ENCODE measurements around the gene ACTR3C. TPM values are rescaled to one million over a fixed set of nuclear protein-coding genes. Genes with fewer than 3 reads are reported as not detected.

Gene ACTR3C
- total RNA-seq, 1 experiment from 2014 or later, result 2.2 TPM

DNA sequence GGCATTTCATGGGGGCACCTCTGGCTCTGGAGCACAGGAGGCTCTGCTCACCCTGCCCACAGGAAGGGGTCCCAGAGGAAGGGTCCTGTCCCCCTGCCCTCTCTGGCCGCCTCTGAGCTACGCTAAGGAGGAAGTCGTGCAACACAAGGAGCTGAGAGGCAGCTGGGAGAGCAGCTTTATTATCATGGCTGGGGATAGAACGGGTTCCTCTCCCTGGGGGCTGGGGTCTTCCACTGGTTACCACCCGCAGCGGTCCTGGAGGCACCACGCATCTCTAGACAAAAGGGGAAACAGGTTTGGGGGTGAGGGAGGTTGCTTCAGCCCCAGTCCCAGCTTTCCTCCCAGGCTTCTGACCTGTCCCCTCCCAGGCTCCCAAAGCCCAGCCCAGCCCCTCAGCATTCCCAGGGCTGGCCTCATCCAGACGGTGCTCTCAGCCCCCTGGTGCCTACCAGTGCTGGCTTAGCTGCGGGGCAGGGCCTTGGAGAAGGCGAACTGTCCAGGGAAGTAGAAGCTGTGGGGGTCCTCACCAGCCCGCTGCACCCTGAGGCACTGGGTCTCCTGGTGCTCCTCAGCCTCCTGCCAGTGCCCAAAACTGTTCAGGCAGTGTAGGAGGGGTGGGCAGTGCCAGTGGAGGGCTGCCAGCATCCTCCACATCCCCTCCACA, 15.0 kb upstream of the ACTR3C start:
- Histone ChIP-seq H2BK20ac (ENCODE audit: low read depth, low read length, poor library complexity, severe bottlenecking) (no peak overlapping the region), H2AFZ (ENCODE audit: low read length) (no peak overlapping the region), H3K4ac (ENCODE audit: low read depth, low read length) (no peak overlapping the region), H4K8ac (replicated peaks; ENCODE audit: insufficient read length, low read depth, low read length) (no peak overlapping the region), H3K14ac (ENCODE audit: insufficient read depth, low read length) (no peak overlapping the region; the same call in 1 of the 2 replicates), H3K79me1 (ENCODE audit: insufficient read depth, low read depth, low read length, poor library complexity, severe bottlenecking) (no peaks in the 10 kb centered on the region), H3K4me1 (ENCODE audit: insufficient read depth, low read length) (no peaks in the 10 kb centered on the region; the same call in 1 of the 2 replicates), H2BK12ac (ENCODE audit: insufficient read length, low read depth, low read length) (no peak overlapping the region), H3K23ac (ENCODE audit: insufficient read length, low read depth, low read length) (no peak overlapping the region), H3K9ac (ENCODE audit: extremely low read depth, insufficient read length, low read length) (no peak overlapping the region), H4K5ac (ENCODE audit: insufficient read length, low read depth, low read length) (no peak overlapping the region), H3K18ac (ENCODE audit: insufficient read length, low read depth, low read length) (no peak overlapping the region), H3K9me3 (ENCODE audit: control insufficient read depth, low read depth, low read length) (no peaks in the 10 kb centered on the region), H2AK5ac (ENCODE audit: insufficient read length, low read length) (no peak overlapping the region), H3K4me2 (ENCODE audit: insufficient read depth, insufficient read length, low read length) (no peak overlapping the region), H4K91ac (ENCODE audit: insufficient read length, low read depth, low read length) (no peak overlapping the region), H3K56ac (ENCODE audit: insufficient read length, low read depth, low read length) (no peak overlapping the region), H2BK15ac (ENCODE audit: low read depth, low read length) (no peak overlapping the region), H4K20me1 (ENCODE audit: control insufficient read depth, insufficient read depth, insufficient read length) (no peaks in the 10 kb centered on the region), H3K27ac (ENCODE audit: insufficient read length, low read depth, low read length) (no peak overlapping the region), H3K23me2 (ENCODE audit: insufficient read length, low read depth, low read length, poor library complexity, severe bottlenecking) (peaks cover 16% of the 10 kb centered on the region), H3T11ph (ENCODE audit: low read length) (no peak overlapping the region), H3K79me2 (ENCODE audit: insufficient read depth, low read length) (no peaks in the 10 kb centered on the region), H3K27me3 (ENCODE audit: insufficient read depth, low read length) (peaks cover 10% of the 10 kb centered on the region), H2BK120ac (ENCODE audit: low read depth, low read length, poor library complexity, severe bottlenecking) (no peak overlapping the region), H2BK5ac (ENCODE audit: insufficient read length, low read length) (no peak overlapping the region)
- Mint-ChIP-seq H3K36me3 (ENCODE audit: insufficient read depth in 1 of 3, low read depth in 3 of 3) (peaks cover 25 to 33% (median 25%) of the 10 kb centered on the region in 3 experiments), H3K27ac (peak overlapping the region in 2 of 3 experiments; percentile 48 to 80; a peak in 3 of 7 replicates), H3K27me3 (ENCODE audit: low read depth) (peaks cover 57% of the 10 kb centered on the region), H3K4me1 (peaks cover 67 to 74% of the 10 kb centered on the region in 2 experiments), H3K4me3 (peak overlapping the region in 1 of 2 experiments; percentile 96; a peak in 1 of 5 replicates), H3K9me3 (peaks cover under 1 to 2% of the 10 kb centered on the region in 2 experiments; a peak in 3 of 5 replicates)
- TF ChIP-seq, protein P1, sequence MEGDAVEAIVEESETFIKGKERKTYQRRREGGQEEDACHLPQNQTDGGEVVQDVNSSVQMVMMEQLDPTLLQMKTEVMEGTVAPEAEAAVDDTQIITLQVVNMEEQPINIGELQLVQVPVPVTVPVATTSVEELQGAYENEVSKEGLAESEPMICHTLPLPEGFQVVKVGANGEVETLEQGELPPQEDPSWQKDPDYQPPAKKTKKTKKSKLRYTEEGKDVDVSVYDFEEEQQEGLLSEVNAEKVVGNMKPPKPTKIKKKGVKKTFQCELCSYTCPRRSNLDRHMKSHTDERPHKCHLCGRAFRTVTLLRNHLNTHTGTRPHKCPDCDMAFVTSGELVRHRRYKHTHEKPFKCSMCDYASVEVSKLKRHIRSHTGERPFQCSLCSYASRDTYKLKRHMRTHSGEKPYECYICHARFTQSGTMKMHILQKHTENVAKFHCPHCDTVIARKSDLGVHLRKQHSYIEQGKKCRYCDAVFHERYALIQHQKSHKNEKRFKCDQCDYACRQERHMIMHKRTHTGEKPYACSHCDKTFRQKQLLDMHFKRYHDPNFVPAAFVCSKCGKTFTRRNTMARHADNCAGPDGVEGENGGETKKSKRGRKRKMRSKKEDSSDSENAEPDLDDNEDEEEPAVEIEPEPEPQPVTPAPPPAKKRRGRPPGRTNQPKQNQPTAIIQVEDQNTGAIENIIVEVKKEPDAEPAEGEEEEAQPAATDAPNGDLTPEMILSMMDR (conservative IDR thresholded peaks at IDR 0.05), result no peak
- DNase-seq, result no peak
- no CpG with 5 or more reads among the region's 11 CpGs for WGBS (ENCODE audit: extremely low coverage, insufficient read length, low lambda C conversion rate)

Data from H9 (cell line).